ENCODE results near the gene DDR1. TPM values are rescaled to one million over a fixed set of nuclear protein-coding genes. Genes with fewer than 3 reads are reported as not detected.
"Not testable (repeated sequence)": the region's sequence is repeated elsewhere in the genome, so short reads cannot be mapped to it uniquely, and the experiment has no call there.

Gene DDR1
- total RNA-seq, 1 experiment from 2014 or later, result 580 TPM

DNA sequence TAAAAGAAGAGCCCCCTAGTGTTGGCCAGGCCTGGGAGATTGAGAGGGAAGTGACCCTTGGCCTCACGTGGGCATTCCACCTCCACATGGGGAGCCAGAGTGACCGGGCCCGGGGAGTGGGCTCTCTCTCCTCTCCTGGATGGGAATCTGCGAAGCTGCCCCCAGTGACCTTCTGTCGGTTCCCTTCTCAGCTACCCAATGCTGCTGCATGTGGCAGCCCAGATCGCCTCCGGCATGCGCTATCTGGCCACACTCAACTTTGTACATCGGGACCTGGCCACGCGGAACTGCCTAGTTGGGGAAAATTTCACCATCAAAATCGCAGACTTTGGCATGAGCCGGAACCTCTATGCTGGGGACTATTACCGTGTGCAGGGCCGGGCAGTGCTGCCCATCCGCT lies 13.6 kb downstream of the DDR1 start:
- no TSS peak for BruUV-seq (replicated peaks)
- Mint-ChIP-seq H3K4me3 (ENCODE audit: low read depth, unreplicated experiment) (no peak overlapping the region), H3K27me3 (ENCODE audit: unreplicated experiment) (no peaks in the 10 kb centered on the region), H3K9me3 (ENCODE audit: low read depth, unreplicated experiment) (no peaks in the 10 kb centered on the region), H3K27ac (ENCODE audit: unreplicated experiment) (no peak overlapping the region), H3K4me1 (ENCODE audit: low read depth, unreplicated experiment) (peaks cover 6% of the 10 kb centered on the region), H3K36me3 (ENCODE audit: insufficient read depth, unreplicated experiment) (peaks cover 72% of the 10 kb centered on the region)
- DNase-seq, result no peak
- intact Hi-C loops (cut with micrococcal nuclease; ENCODE audit: unreplicated experiment), result no loop called here
- CTCF ChIA-PET, result interaction anchor here (1.5 kb wide), 1 partner anchor 11 kb away, joined by 3 read pairs; no protein-coding TSS in a partner anchor
- TF ChIP-seq, protein P1, sequence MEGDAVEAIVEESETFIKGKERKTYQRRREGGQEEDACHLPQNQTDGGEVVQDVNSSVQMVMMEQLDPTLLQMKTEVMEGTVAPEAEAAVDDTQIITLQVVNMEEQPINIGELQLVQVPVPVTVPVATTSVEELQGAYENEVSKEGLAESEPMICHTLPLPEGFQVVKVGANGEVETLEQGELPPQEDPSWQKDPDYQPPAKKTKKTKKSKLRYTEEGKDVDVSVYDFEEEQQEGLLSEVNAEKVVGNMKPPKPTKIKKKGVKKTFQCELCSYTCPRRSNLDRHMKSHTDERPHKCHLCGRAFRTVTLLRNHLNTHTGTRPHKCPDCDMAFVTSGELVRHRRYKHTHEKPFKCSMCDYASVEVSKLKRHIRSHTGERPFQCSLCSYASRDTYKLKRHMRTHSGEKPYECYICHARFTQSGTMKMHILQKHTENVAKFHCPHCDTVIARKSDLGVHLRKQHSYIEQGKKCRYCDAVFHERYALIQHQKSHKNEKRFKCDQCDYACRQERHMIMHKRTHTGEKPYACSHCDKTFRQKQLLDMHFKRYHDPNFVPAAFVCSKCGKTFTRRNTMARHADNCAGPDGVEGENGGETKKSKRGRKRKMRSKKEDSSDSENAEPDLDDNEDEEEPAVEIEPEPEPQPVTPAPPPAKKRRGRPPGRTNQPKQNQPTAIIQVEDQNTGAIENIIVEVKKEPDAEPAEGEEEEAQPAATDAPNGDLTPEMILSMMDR (IDR thresholded peaks at IDR 0.05; ENCODE audit: unreplicated experiment), result no peak

DNA sequence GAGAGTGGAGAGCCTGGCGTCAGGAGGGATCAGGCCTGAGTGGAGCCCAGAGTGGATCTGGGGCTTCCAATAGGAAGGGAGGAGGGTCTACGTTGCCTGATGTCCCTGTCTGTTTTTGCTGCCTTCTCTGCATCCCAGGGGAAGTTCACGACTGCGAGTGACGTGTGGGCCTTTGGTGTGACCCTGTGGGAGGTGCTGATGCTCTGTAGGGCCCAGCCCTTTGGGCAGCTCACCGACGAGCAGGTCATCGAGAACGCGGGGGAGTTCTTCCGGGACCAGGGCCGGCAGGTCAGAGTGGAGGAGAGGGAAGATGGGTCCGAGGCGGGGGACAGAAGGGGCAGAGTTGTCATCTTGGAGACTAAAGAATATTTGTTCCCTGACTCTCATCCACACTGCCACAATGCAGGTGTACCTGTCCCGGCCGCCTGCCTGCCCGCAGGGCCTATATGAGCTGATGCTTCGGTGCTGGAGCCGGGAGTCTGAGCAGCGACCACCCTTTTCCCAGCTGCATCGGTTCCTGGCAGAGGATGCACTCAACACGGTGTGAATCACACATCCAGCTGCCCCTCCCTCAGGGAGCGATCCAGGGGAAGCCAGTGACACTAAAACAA lies 14.5 kb downstream of the DDR1 start:
- Mint-ChIP-seq H3K4me3 (ENCODE audit: low read depth, unreplicated experiment) (no peak overlapping the region), H3K36me3 (ENCODE audit: insufficient read depth, unreplicated experiment) (peaks cover 62% of the 10 kb centered on the region), H3K4me1 (ENCODE audit: low read depth, unreplicated experiment) (peaks cover 8% of the 10 kb centered on the region), H3K27me3 (ENCODE audit: unreplicated experiment) (no peaks in the 10 kb centered on the region), H3K27ac (ENCODE audit: unreplicated experiment) (no peak overlapping the region), H3K9me3 (ENCODE audit: low read depth, unreplicated experiment) (no peaks in the 10 kb centered on the region)
- TF ChIP-seq, protein P1 (IDR thresholded peaks at IDR 0.05; ENCODE audit: unreplicated experiment), result no peak
- no TSS peak for BruUV-seq (replicated peaks)
- no peak for DNase-seq
- CTCF ChIA-PET, result interaction anchor here (1.5 kb wide), 1 partner anchor 12 kb away, joined by 3 read pairs; no protein-coding TSS in a partner anchor
- intact Hi-C loops (cut with micrococcal nuclease; ENCODE audit: unreplicated experiment), result no loop called here

DNA sequence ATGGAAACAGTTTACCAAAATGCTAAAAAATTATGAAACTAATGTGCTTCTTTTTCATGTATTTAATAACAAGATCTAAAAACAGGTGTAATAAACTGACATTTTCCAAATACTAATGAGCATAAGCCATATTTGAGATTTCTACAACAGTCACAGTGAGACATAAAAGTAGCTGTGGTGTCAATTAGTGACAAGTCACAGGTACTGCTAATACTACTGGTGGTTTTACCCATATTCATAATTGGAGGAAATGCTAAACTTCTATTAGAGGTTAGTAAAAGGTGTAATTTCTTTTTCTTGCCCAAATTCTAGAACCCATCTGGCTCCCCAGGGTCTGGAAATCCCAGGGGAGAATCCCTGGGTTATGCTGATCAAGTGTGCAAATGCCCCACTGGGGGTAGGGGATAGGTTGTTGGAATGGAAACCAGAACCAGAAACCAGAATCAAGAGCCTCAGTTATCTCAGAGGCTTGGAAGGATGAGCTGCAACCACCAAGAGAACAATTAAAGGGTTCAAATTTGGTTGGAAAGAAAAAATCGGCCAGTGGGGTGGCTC lies 16.6 kb downstream of the DDR1 start:
- no peak for DNase-seq
- BruUV-seq (replicated peaks), result no TSS peak
- Mint-ChIP-seq H3K36me3 (ENCODE audit: insufficient read depth, unreplicated experiment) (peaks cover 41% of the 10 kb centered on the region), H3K4me3 (ENCODE audit: low read depth, unreplicated experiment) (no peak overlapping the region), H3K27ac (ENCODE audit: unreplicated experiment) (no peak overlapping the region), H3K9me3 (ENCODE audit: low read depth, unreplicated experiment) (no peaks in the 10 kb centered on the region), H3K4me1 (ENCODE audit: low read depth, unreplicated experiment) (peaks cover 8% of the 10 kb centered on the region), H3K27me3 (ENCODE audit: unreplicated experiment) (no peaks in the 10 kb centered on the region)
- TF ChIP-seq, protein P1 (IDR thresholded peaks at IDR 0.05; ENCODE audit: unreplicated experiment), result no peak
- intact Hi-C loops (cut with micrococcal nuclease; ENCODE audit: unreplicated experiment), result no loop called here
- CTCF ChIA-PET, result interaction anchor here (0.9 to 1.5 kb wide), 3 partner anchors 15 to 132 kb away, joined by 3 to 4 read pairs (median 3); no protein-coding TSS in a partner anchor

DNA sequence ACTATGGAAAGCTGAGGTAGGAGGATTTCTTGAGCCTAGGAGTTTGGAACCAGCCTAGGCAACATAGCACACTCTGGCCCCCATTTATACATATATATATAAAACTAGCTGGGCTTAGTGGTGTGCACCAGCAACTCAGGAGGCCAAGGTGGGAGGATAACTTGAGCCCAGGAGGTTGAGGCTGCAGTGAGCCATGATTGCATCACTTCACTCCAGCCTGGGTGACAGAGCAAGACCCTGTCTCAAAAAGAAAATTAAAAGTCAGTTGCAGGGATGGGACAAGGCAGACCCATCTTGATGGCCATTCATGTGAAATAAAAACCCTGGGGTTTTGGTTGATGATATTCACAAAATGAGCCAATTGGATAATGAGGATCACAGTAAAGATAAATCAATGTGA lies 17.1 kb downstream of the DDR1 start:
- BruUV-seq (replicated peaks), result no TSS peak
- Mint-ChIP-seq H3K27me3 (ENCODE audit: unreplicated experiment) (no peaks in the 10 kb centered on the region), H3K4me1 (ENCODE audit: low read depth, unreplicated experiment) (peaks cover 8% of the 10 kb centered on the region), H3K27ac (ENCODE audit: unreplicated experiment) (no peak overlapping the region), H3K36me3 (ENCODE audit: insufficient read depth, unreplicated experiment) (peaks cover 36% of the 10 kb centered on the region), H3K9me3 (ENCODE audit: low read depth, unreplicated experiment) (no peaks in the 10 kb centered on the region), H3K4me3 (ENCODE audit: low read depth, unreplicated experiment) (no peak overlapping the region)
- TF ChIP-seq, protein P1 (IDR thresholded peaks at IDR 0.05; ENCODE audit: unreplicated experiment), result no peak
- CTCF ChIA-PET, result interaction anchor here (0.9 to 1.5 kb wide), 3 partner anchors 14 to 132 kb away, joined by 3 to 4 read pairs (median 3); no protein-coding TSS in a partner anchor
- intact Hi-C loops (cut with micrococcal nuclease; ENCODE audit: unreplicated experiment), result no loop called here
- DNase-seq, result no peak

DNA sequence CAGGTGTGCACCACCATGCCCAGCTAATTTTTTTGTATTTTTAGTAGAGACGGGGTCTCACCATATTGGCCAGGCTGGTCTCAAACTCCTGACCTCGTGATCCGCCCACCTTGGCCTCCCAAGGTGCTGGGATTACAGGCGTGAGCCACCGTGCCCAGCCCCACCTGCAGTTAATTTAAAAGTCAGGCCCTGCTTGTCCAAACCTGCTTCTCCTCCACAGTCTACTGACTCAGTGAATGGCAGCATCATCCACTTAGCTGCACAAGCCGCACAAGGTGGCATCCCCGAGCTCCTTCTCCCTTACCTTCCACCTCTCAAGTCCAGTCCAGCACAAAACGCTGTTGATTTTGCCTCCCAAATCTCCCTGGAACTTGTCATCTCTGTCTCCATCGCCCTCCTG lies 17.9 kb downstream of the DDR1 start:
- peaks cover 32% of the 10 kb centered on the region for H3K36me3 Mint-ChIP-seq (ENCODE audit: insufficient read depth, unreplicated experiment)
- H3K27ac Mint-ChIP-seq (ENCODE audit: unreplicated experiment); H3K27me3 Mint-ChIP-seq (ENCODE audit: unreplicated experiment); H3K4me1 Mint-ChIP-seq (ENCODE audit: low read depth, unreplicated experiment); DNase-seq; BruUV-seq (replicated peaks); H3K9me3 Mint-ChIP-seq (ENCODE audit: low read depth, unreplicated experiment); intact Hi-C loops (cut with micrococcal nuclease; ENCODE audit: unreplicated experiment); H3K4me3 Mint-ChIP-seq (ENCODE audit: low read depth, unreplicated experiment): not testable (repeated sequence)
- CTCF ChIA-PET, result interaction anchor here (0.6 to 1.5 kb wide), 4 partner anchors 18 to 169 kb away, joined by 3 to 6 read pairs (median 4); partner anchors contain the start of gene DDR1
